HAP-1 (cell line): ENCODE results near the gene DAZ1.
"Not testable (repeated sequence)": the region's sequence is repeated elsewhere in the genome, so short reads cannot be mapped to it uniquely, and the experiment has no call there.

ENCODE experiments used
- DNase-seq, 2 experiments: peaks; one replicate each; pipeline ENCODE4 v3.0.0-alpha.2; 2016 to 2020; ENCODE audit warnings: low spot score in 2 of 2
- H3K27me3 ChIP-seq: fragments of 250-450 bp; sonication (Bioruptor Pico); 2 replicates; pipeline ENCODE4 v1.5.1; 2020; ENCODE audit warnings: low read depth, mild to moderate bottlenecking, moderate library complexity
- H3K36me3 ChIP-seq: fragments of 250-450 bp; sonication (Bioruptor Pico); replicated peaks from 2 replicates; pipeline ENCODE4 v1.5.1; 2020; ENCODE audit warnings: mild to moderate bottlenecking
- H3K4me1 ChIP-seq: fragments of 250-450 bp; sonication (Bioruptor Pico); 2 replicates; pipeline ENCODE4 v1.5.1; 2020; ENCODE audit warnings: mild to moderate bottlenecking
- H3K4me3 ChIP-seq: fragments of 250-450 bp; sonication (Bioruptor Pico); 2 replicates; pipeline ENCODE4 v1.5.1; 2020; ENCODE audit warnings: mild to moderate bottlenecking, moderate library complexity
- H3K9me3 ChIP-seq: fragments of 250-450 bp; sonication (Bioruptor Pico); 2 replicates; pipeline ENCODE4 v1.5.1; 2020; ENCODE audit warnings: mild to moderate bottlenecking, moderate library complexity
- in situ Hi-C: fragments of 300-500 bp; cut with MboI; formaldehyde crosslinking; loops from 3 replicates; pipeline ENCODE4 v1.14.3; 2020; ENCODE audit warnings: low sequenced_read_pairs, inconsistent platforms, mixed read lengths

The DAZ1 gene, protein sequence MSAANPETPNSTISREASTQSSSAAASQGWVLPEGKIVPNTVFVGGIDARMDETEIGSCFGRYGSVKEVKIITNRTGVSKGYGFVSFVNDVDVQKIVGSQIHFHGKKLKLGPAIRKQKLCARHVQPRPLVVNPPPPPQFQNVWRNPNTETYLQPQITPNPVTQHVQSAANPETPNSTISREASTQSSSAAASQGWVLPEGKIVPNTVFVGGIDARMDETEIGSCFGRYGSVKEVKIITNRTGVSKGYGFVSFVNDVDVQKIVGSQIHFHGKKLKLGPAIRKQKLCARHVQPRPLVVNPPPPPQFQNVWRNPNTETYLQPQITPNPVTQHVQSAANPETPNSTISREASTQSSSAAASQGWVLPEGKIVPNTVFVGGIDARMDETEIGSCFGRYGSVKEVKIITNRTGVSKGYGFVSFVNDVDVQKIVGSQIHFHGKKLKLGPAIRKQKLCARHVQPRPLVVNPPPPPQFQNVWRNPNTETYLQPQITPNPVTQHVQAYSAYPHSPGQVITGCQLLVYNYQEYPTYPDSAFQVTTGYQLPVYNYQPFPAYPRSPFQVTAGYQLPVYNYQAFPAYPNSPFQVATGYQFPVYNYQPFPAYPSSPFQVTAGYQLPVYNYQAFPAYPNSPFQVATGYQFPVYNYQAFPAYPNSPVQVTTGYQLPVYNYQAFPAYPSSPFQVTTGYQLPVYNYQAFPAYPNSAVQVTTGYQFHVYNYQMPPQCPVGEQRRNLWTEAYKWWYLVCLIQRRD

GRCh38 chrY:23198908-23199307, at the start of gene DAZ1:
Gene DAZ1, minus strand, starts transcription at chrY:23199008. Its CDS starts 208 bp downstream, at chrY:23198800.
- H3K27me3 ChIP-seq, H3K4me1 ChIP-seq, H3K4me3 ChIP-seq, H3K9me3 ChIP-seq, in situ Hi-C loops, H3K36me3 ChIP-seq, DNase-seq: not testable (repeated sequence)

DNA sequence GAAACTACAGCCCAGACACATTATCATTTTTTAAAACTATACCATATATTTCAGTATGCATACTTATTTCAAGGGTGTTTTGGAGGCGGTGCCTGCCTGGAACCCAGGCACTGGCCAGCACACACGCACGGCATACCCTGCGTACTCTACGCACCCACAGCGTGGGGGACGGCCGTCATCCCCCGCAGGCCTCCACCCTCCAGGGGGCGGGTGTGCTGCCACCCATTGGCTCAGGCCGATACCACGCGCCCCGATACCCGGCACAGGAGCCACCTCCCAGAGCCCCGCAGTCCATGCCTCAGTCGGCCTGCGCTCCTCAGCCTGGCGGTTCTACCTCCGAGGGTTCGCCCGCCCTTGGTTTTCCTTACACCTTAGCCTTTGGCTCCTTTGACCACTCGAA, 20.4 kb upstream of the DAZ1 start, which contains the start of gene DAZ2:
Gene DAZ2, plus strand, starts transcription at position 301 of the 400 bp plus-strand sequence. CDS start 208 bp downstream, outside the sequence.
- H3K4me3 ChIP-seq, H3K27me3 ChIP-seq, DNase-seq, H3K36me3 ChIP-seq, in situ Hi-C loops, H3K9me3 ChIP-seq, H3K4me1 ChIP-seq: not testable (repeated sequence)

DNA sequence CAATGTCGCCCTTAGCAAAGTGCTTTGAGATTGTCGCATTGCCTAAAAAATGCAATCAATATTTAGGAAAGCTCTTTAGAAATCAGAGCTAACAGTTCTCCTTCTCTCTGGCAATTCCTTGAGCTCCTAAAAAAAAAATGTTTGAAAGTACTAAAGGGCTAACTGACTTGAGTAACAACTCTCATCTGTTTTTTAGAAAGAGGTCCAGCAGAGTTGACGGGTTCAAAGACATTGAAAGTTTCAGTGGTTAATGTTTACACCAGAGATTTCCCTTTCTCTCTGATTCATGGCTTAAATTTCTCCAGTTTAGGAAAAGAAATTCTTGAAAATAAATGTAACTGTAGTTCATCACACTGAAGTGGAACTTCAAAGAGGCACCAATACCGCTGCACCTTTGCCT, 11.9 kb upstream of the DAZ1 start:
- H3K4me1 ChIP-seq, in situ Hi-C loops, H3K9me3 ChIP-seq, DNase-seq, H3K36me3 ChIP-seq, H3K4me3 ChIP-seq, H3K27me3 ChIP-seq: not testable (repeated sequence)

DNA sequence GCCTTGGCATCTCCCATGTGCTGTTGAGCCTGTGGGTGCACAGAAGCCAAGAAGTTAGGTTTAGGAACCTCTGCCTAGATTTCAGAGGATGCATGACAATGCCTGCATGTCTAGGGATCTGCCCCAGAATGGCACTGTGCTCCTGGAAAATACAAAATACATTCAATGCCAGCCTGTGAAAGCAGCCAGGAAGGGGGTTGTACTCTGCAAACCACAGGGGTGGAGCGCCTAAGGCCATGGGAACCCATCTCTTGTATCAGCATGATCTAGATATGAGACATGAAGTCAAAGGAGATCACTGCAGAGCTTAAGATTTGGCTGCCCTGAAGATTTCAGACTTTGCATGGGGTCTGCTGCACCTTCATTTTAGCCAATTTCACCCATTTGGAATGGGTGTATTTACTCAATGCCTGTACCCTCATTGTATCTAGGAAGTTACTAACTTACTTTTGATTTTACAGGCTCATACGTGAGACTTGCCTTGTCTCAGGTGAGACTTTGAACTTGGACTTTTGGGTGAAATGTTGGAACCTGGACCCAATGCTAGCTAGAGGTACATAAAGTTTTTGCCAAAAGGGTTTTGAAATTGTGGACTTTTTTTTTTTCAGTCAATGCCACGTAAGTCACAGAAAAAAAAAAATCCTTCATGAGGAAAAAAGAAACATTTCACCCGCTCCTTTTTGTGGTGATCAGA, 11.1 kb upstream of the DAZ1 start:
- not testable (repeated sequence) for H3K4me1 ChIP-seq

GRCh38 chrY:23207455-23207854, 8.6 kb upstream of the DAZ1 start:
- in situ Hi-C loops, H3K27me3 ChIP-seq, DNase-seq, H3K4me1 ChIP-seq, H3K9me3 ChIP-seq, H3K4me3 ChIP-seq, H3K36me3 ChIP-seq: not testable (repeated sequence)

More for the DNA sequence above, 11.1 kb upstream of the DAZ1 start:
- in situ Hi-C loops, H3K4me3 ChIP-seq, H3K9me3 ChIP-seq, H3K36me3 ChIP-seq, H3K27me3 ChIP-seq, DNase-seq: not testable (repeated sequence)
